ENCODE results near the gene NAV2.
"Not testable (repeated sequence)": the region's sequence is repeated elsewhere in the genome, so short reads cannot be mapped to it uniquely, and the experiment has no call there.

The NAV2 gene

DNA sequence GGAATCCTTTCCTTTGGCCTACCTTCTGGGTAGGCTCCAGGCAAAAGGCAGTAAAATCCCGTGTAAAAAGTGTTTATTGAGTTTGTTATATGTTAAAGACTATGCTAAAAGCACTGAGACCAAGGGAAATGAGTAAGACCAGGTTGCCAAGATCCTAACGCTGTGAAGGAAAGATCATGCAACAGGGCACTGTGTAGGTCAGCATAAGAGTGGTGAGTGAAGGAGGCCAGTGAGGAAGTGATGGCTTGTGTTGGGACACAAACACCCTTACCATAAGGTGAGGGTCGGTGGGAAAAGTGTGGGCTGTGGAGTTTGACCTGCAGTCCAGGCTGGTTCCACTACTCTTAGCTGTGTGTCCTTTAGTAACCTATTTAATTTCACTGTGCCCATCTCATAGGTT is 245.6 kb downstream of the NAV2 start:
- DNase-seq = no peak

DNA sequence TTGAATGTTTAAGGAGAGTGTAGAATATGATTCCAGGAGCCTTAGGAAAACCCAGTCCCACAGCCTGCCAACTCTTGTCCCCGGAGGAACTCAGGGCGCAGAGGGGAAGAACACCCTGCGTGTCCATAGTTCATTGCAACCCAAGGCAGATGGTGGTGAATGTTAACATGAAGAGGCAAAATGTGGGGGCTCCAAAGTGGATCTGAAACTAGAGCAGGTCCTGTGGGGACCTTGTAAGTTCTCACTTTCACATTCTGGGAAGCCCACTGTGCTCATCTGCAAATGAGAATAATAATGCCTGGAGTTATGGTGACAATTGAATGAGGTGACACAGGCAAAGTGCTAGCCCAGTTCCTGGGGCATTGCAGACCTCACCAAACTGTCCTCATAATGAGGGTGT is 246.6 kb downstream of the NAV2 start:
- DNase-seq = no peak

DNA sequence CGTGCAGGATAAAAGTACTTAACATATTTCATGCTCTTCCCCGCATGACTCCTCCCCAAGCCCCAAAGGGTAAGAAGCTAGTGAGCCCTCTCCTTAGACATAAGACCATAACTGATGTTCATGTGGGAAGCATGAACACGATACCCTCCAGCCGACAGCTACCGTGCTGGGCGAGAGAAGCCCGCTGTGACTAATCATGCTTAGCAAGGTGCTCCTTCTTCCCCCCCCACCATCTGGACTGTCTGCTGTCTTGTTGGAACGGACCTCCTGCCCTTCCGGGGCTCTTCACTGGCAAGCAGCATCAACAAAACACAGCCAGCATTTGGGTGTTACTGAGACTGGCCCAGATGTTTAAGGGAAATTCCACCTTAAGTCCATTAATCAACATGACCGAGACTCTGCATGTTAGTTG is 247.0 kb downstream of the NAV2 start:
- no peak for DNase-seq

DNA sequence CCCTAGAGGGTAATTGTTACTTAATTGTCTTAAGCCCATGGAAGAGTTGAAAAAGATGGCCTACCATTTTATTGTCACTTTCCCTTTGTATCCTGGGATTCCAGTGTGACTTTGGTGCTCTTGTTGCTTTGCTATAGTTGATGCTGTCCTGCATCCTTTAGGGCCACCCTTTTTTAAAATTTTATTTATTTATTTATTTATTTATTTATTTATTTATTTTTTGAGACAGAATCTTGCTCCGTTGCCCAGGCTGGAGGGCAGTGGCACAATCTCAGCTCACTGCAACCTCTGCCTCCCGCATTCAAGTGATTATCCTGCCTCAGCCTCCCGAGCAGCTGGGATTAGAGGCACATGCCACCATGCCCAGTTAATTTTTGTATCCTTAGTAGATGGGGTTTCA is 247.8 kb downstream of the NAV2 start:
- not testable (repeated sequence) for DNase-seq

DNA sequence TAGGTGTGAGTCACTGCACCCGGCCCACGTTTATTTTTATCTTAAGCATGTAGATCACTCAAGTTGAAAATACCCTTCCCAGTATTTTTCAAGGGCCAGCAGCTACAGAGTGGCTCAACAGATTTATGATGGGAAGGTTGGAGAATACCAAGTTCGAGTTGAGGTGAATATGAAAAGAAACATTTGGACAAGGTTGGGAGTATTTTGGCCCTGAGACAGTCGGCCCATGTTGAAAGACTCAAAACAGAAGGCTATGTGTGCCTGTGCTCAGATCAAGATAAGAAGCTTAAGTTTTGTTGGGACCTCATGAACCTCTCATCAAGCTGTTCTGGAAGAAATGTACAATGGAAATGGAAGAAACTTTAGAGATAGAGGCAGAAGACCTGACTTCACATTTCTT is 248.6 kb downstream of the NAV2 start:
- DNase-seq = no peak

DNA sequence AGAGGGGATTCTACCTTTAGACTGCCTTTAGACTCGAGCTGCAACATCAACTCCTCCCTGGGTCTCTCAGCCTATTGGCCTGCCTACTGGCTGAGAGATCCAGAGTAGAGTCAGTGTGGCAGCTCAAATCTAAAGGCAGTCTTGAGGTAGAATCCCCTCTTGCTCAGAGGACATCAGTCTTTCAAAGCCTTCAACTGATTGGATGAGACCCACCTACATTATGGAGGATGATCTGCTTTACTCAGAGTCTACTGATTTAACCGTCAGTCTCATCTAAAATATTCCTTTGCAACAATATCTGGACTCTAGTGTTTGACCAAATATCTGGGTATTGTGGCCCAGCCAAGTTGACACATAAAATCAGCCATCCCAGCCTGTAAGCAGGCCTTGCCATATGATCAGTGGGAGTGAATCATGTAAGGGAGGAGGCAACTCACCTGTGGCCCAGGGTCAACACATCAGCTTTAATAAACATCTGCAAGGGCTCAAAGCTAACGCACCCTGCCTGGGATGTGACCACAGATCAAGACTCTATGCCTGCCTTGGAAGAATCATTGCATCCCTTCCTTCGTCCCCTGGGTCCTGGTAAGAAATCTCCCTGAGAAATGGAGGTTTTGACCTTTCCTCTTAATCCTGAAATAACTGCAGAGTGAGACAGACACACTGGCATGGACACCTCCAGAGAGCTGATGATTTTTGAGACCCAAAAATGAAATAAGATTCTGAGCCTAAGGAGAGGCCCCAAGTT is 249.6 kb downstream of the NAV2 start:
- DNase-seq = no peak

DNA sequence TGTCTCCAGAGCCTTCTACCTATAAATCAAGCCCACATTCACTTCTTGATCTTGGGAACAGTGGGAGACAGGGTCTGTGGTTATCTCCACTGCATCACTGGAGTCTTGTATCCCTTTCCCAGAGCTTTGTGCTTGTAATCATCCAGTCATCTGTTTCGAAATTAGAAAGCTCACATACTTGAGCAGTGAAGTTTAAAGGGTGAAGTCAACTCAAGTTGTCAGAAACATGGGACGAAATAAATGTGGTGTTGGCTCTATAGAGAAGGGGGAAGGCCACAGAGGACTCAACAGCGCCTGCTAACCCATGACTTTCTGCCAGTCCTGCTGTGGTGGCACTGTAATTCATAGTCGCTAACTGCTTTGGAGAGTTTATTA is 250.2 kb downstream of the NAV2 start:
- DNase-seq = no peak

DNA sequence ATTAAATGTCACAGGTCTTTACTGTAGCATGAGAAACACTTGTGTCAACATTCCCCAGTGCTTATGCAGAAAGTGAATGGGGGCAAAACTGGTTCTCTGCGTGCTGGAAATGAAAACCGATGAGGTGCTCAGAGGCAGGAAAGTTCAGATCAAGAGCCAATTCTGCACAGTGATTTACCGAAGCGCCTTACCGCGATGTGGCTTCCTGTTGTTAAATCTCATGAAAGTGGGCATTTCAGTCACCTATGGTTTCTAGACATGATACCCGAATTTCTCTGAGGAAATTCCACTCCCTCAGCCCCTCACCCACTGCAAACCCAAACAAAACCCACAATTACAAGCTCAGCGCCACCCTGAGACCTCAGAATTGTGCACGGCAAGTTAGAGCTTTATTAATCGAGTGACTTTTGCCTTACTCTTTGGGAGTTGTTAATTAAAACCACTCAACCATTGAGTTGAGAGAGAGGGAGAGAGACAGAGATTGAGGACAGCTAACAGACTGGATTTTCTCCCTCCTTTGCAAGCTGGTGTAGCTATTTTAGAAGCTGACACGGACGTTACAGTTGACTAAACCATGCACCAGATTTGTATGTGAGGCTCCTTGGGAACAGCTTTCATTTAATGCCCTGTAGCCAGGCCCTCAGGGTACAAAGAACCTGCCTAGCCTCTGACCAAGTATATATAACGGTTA is 251.2 kb downstream of the NAV2 start:
- no peak for DNase-seq

DNA sequence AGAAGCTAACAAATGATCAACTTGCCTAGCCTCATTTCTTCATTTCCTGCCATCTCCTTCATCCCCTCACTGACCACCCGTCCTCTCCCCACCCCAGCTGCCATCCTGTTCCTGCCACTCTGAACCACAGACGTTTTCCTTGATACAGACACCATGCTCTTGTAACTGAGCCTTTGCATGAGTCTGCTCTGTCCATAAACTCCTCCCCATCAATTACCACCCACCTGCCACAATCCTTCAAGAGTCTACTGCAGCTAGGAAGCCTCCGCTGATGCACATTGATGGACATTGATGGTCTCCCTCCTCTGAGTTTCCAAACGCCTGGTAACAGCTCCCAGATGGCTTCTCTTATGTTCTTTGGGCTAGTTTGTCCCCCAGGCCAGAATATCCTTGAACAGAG is 253.8 kb downstream of the NAV2 start:
- DNase-seq = peak; percentile 30

DNA sequence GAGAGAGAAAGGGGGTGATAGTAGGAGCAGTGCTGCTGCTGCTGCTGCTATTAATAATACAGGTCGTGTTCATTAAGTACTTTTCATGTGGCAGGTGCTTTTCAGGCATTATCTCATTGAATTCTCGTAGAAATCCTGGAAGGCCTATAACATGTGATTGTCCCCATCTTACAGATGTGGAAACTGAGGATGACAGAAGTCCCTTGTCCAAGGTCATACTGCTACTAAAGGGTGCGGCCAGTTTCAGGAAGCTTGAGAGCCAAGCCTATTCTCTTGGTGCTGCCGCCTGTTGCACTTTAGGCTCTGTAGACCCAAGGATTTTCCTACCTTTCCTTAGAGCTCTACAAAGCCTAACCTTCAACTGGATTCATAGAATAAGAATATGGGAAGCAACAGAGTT is 254.3 kb downstream of the NAV2 start:
- no peak for DNase-seq

DNA sequence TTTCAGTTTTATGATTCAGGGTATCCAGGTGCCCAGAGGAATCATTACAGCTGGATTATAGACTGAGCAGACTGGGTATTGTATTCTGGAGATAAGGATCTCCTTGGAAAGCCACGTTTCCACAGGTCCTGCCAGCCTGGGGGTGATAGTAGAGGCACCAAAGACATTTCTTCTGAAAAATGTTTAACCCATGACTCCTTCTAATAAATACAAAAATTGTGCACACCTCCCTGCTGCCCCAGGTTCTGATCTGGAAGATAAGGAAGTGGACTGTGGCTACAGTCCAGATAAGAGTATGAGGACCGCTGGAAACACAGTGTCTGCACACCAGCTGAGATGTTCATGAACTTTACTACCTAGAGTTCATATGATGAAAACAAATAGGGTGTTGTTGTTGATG is 255.2 kb downstream of the NAV2 start:
- no peak for DNase-seq

DNA sequence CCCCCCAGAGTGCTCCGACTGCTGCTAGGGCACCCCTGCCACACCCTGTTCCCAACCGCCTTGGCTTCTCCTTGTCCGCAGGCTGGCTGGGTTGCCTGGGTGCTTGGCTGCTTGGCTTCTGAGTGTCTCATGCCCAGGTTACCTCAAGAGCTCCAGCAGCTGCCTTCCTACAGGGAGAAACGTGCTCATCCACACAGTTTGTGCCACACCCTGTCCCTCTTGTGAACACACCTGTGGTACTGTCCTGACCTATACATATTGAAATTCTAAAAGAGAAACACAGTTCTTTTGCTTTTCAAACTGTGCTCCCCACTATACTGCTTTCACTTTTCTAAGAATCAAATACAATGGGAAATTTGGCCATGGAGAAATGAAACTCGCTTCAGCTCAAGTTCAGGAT is 256.2 kb downstream of the NAV2 start:
- no peak for DNase-seq

DNA sequence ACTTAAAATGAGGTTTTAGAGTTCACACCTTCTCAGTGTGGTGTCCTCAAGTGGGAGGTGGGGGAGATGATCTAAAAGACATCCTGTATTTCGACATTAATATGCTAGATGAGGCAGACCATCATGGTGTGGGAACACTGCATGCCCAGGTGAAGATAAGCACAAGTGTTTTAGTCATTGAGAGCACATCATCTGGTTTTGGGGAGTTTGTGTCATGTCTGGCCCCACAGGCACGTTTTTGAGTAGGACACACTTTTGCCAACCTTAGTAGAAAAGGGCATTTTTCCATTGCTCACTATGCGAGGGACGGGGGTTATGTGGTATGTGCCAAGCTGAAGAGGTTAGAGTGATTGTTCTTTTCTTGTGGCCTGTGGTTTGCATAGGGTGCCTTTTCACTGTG is 258.3 kb downstream of the NAV2 start:
- no peak for DNase-seq

DNA sequence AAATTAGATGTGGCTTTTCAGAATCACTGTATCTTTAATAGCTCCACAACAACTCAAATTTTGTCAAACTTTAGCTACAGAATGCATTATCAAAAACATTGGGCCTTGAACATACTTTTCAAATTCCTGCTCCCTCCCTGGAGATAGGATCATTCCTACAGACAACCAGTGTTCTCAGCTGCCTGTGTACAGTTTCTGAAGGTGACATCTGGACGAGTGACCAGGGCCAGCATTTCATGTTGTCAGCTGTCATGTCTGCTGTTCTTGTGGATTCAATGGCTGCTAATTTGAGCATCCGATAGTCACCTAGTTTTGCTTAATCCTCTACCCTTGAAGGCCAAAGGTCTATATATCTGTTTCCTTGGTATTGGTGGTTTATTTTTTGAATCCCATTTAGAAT is 259.5 kb downstream of the NAV2 start:
- no peak for DNase-seq

DNA sequence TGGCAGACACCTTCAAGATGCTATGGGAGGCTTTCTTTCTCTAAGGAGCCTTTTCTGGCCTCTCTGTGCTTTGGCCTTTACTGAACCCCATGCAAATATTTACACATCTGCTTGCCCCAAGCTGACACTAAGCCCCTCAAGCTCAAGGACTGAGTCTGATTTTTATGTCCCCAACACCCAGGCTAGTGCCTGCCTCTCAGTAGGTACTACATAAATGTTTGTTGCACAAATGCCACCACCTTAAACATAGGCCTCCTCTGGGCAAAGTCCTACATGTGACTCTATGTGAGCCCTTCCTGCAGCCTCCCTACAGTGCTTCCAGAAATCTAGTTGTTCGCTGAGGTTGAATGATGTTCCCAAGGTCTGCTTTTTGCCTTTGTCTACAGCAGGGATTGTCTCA is 260.0 kb downstream of the NAV2 start:
- no peak for DNase-seq

DNA sequence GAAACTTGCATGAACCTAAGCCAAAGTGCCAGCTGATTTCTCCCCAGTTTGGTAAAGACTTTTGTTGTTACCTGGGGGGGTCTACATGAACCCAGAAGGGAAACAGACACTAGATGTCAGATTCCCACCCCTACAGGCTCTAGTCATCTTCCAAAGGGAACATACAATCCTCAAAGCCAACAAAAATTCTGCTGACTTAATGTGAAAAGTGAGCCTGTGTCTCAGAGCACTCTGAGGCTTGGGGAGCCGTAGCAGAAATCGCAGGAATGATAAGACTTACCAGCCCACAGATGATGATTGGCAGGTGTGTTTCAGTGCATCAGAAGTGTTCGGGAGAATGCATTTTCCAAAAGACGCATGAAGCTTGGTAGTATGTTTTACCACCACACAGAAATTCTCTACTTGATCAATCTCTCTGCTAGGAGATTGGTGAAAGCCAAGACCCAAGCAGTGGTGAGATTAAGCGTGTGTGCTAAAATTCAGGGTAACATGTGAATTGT is 260.5 kb downstream of the NAV2 start:
- no peak for DNase-seq

DNA sequence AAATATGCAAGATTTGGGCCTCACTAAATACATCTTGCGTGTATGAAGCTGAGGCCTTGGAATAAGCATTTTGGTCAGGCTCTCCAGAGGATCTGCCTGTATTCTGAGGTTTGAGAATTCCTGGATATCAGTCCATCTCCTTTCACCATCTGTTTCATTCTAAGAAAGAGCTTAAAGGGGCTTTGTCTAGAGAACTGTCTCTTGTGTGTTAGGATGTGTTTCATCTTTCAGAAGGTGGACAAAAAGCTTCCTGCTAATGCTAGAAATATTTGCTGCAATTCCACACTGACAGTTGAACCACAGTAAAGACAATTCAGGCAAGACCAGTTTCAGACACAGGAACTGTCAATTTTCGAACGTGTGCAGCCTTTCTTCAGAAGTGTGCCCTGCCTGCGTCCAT is 262.2 kb downstream of the NAV2 start:
- no peak for DNase-seq

DNA sequence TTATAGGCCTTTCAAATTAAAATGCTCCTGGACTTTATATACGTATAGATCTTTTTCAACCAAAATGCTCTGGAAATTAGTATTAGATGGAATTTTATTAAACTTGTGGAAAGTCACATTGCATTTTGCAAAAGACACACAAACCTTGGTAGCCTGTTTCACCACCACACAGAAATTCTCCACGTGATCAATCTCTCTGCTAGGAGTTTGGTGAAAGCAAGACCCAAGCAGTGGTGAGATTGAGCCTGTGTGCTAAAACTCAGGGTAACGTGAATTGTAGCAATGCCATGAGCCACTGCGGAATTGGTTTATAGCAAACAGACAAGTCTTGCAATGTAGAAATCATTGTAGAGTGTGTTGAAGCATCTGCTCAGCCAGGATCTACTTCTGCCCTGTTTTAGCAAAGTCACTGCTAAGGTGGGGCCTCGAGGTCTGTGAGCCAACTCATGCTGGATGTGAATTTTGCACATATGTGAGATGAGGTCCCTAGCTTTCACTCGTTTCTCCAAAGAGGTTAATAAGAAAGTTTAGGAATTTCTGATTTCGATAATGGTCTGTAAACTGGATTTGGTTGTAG is 262.9 kb downstream of the NAV2 start:
- DNase-seq = no peak

DNA sequence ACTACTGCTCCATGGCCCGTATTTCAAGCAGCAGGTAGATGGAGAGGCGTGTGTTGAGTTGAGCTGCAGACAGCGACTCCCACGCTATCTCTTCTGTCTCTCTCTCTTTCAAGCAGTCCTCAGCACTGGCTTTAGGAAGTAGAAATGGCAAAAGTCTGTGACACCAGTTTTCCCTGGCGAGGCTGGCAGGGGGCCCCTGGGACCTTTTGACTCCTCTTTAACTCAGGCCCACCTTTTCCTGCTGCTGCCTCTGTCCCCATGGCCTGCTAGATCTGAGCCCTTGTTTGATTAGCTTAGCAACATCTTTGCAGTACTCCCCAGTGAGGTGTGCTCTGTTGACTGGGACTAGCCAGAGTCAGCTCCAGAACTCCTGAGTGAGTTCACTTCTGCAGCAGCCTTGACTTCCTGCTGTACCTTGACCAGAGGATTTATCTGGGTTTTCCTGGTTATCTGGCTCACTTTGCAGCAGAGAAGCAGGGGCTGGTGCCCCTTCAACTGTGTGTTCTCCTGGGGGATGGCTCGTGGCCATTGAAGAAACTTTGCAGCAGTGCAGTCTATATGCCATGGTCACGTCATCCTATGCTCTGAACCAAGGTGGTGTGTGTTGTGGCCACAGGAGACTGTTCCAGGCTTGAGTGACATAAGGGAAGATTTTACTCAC is 263.8 kb downstream of the NAV2 start:
- no peak for DNase-seq

DNA sequence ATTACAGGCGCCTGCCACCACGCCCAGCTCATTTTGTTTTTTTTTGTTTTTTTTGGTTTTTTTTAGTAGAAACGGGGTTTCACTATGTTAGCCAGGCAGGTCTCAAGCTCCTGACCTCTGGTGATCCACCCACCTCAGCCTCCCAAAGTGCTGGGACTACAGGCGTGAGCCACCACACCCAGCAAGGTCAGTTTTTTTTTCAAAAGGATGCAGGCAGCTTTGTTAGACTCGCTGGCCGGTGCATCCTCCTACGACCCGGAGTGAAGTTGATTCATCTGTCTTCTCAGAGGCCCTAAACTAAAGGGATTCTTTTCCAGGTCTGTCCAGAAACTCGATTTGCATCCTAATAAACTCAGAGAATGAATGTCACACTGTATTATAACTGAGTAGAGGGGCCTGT is 265.3 kb downstream of the NAV2 start:
- no peak for DNase-seq

DNA sequence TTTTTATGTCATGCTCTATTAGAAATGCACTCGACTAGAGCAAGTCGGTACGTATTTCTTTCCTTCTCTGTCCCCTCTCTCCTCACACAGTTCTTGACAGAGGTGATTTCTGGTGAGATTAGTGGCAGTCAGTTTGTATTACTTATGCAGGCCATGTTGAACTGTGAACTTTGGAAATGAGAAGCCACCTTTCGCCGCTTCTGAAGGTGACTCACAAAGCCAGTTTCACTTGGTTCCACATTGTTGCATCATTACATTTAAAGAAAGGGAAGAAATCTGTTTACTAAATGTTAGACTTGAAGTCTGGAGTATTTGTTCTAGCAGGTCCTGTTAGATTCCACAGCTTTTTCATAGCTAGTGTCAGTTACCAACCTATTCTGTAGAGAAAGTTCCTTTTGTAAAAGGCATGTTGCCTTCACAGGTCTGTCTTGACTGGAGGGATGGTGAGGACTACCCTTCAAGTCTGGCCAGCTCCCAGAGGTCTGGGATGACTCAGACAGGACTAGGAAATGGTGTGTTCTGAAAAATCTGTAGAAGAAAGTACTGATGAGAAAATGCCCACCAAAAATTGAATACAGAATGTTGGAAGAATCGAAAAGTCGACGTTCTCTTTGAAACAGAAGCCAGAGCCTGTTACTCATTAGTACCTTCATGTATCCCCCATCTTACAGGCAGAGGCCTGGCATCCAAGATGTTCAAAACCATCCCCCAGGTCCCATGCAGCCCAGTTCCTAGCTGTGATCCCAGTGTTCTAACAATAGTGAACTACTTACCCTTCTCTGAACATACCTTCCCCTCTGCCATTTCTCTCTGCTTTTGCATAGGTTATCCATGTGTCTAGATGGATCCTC is 266.3 kb downstream of the NAV2 start:
- no peak for DNase-seq

DNA sequence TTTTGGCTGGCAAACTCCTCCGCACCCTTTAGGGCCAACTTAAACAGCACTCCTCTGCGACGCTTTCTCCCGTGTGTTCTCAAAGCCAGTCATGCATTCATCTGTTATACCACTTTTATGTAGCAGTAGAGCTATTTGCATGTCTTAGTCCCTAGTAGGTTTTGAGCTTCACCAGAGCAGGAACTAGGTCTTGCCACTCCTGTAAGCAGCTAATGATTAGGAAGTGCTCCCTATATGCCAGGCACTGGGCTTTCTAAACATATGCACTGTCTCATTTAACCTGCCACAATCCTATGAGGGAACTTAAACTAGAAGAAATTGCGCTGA is 266.8 kb downstream of the NAV2 start:
- no peak for DNase-seq

DNA sequence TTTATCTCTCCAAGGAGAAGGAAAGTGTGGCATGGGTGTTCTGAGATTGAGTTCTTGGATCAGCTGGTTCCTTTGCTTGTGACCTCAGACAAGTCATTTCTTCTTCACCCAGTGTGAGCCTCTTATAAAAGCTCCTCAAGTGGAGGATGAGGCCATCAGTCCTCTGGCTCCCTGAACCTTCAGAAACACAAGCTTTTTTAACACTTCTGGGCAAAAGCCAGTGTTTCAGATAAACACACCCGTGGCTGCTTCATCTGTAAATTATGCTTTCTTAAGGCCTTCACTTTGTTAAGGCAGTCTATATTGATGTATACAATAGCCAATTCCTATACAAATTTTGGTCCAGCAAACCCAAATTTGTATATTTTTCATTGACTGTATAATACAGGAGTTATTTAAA is 267.8 kb downstream of the NAV2 start:
- DNase-seq = no peak
